Measurements from ENCODE around the gene THSD4. TPM values are rescaled to one million over a fixed set of nuclear protein-coding genes. Genes with fewer than 3 reads are reported as not detected.

Gene THSD4
- total RNA-seq, 4 donors from 2014 or later: 2.7 to 49.2 (median 15.8) TPM

DNA sequence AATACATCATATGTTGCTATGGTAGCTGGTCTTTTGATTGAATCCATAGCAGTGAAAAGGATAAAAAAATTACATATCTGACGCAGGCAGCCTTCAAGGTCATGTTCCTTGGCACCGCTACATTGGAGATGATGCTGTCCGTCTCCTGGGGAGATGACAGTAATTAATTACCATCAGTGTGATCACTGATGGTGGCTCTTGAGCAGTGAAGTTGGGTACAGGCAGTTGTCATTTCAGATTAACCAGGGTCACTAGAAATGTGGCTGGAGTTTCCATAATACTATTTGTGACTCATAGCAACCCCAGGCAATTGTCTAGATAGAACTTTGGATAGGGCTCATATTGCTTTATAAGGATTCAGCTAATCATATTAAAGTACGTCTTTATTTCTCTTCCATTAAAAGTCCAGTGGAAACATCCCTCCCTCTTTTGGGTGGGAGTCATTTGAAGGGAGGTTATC lies 136.3 kb downstream of the THSD4 start:
- no peak for DNase-seq (ENCODE audit: low spot score)
- peak; percentile 20 for ATAC-seq (ENCODE audit: low FRiP score)
- TF ChIP-seq, protein P1, sequence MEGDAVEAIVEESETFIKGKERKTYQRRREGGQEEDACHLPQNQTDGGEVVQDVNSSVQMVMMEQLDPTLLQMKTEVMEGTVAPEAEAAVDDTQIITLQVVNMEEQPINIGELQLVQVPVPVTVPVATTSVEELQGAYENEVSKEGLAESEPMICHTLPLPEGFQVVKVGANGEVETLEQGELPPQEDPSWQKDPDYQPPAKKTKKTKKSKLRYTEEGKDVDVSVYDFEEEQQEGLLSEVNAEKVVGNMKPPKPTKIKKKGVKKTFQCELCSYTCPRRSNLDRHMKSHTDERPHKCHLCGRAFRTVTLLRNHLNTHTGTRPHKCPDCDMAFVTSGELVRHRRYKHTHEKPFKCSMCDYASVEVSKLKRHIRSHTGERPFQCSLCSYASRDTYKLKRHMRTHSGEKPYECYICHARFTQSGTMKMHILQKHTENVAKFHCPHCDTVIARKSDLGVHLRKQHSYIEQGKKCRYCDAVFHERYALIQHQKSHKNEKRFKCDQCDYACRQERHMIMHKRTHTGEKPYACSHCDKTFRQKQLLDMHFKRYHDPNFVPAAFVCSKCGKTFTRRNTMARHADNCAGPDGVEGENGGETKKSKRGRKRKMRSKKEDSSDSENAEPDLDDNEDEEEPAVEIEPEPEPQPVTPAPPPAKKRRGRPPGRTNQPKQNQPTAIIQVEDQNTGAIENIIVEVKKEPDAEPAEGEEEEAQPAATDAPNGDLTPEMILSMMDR (IDR thresholded peaks at IDR 0.05): no peak

DNA sequence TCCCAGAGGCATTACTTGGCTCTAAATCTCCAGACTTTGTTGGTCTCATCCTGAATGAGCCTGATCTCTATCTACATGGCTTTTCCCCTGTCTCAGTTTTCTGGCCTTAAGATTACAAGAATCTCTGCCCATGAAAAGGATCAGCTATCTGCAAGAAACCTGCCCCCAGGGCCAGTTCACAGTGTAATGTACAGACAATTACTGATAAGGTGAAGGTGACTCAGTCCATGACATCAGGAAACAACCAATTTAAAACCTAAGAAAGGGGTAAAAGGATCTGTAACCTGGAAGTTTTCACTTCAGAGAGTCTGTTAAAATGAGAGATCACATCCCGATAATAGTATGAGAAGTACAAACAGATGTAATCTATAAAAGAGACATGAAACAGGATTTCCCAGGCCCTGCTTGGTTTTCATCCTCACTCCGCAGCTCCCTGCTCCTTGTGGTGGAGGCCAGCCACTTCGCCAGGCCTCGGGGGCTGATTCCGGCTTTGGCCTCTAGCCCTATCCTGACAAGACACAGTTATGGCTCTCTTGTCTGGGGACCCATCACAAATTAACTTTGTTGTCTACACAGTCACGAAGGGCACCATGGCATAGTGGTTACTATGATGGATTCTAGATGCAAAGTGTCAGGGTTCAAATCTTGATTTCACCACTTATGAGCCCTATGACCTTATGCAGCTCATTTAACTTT lies 136.9 kb downstream of the THSD4 start:
- DNase-seq (ENCODE audit: low spot score) (no peak), ATAC-seq (ENCODE audit: low FRiP score) (peak; percentile 27)
- TF ChIP-seq, protein P1 (IDR thresholded peaks at IDR 0.05): no peak

DNA sequence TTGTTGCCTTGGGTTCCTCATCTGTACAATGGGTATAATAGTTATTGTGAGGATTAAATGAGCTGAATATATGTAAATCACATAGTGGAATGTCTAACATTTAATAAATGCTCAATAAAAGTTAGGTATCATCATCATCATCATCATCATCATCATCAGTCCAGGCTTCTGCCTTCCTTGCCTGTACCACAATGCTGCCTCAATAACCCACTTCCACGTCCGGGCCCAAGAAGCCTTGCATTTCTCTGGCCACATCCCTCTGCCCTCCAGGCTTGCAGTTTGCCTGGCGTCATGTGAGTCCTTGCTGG lies 137.4 kb downstream of the THSD4 start:
- no peak for DNase-seq (ENCODE audit: low spot score)
- TF ChIP-seq, protein P1 (IDR thresholded peaks at IDR 0.05): no peak
- no peak for ATAC-seq (ENCODE audit: low FRiP score)

DNA sequence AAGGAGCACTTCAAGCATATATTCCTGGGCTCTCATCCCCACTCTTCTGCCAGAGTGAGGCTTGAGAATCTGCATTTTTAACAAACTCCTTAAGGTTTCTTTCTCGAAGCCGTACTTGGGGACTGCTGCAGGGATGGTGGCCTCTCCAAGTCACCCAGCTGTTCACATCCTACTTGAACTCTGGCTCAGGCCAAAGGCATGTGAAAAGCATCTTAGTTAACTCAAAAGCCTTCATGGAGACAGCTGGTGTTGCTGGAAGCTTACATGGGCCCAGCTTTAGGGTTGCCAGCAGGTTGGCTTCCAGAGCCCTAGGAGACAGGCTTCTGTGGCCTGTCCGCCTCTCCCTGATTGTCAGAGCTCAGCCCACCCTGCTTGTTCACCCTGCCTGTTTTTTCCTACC lies 139.2 kb downstream of the THSD4 start:
- DNase-seq (ENCODE audit: low spot score) (no peak), ATAC-seq (ENCODE audit: low FRiP score) (no peak)

DNA sequence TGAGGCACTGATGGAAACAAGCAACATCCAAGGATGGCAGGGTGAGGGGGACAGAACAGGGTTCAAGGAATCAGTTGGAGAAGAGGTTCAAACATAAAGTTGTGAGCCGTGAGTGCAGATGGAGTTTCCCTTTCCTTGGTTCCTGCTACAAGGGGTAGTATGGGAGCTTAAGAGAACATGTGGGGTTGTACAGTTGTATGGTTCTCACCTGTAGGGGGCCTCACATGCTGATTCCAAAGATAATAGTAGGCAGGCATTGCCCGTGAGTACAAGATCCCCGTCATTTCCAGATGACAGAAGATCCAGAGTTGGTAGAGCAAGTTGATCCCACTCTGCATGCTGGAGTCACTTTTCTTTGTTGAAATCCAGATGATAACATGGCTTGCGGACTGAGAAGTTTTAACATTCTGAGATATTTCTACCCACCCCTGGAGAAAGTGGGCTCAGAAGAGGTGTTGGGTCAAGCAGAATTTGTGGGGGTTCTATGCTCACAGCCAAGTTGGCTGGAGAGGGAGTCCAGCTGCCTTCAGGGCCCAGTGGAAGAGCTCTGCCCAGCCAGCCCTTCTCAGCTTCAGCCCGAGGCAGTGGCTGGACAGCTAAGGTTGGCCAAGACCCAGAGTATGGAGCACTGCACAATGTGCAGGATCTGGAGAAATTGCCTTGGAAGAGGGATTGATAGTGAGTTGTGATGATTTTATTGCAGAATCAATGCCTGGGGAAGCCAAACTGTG lies 141.8 kb downstream of the THSD4 start:
- ATAC-seq (ENCODE audit: low FRiP score) (no peak), DNase-seq (ENCODE audit: low spot score) (no peak)
- TF ChIP-seq, protein P1 (IDR thresholded peaks at IDR 0.05): no peak

More for the DNA sequence above, 139.2 kb downstream of the THSD4 start:
- TF ChIP-seq, protein P1 (IDR thresholded peaks at IDR 0.05): no peak

DNA sequence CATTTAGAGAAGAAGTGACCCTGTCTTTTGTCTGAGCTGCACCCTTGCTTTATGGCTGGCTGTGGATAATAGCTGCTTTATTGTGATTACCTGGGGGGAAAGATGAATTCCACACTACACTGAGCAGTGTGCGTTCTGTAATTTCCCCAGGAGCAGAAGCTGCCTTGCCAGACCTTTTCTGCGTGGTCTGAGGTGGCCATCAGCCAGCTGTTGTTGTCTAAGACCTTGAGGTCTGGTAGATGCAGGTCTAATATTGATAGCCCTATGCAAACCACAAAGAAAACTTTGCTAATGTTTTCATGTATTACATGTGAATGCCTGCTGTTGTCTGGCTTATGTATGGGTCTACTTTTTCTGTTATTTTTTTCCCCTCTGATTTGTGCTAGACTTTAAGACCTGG lies 144.6 kb downstream of the THSD4 start:
- ATAC-seq (ENCODE audit: low FRiP score): no peak

More for the DNA sequence above, 144.6 kb downstream of the THSD4 start:
- TF ChIP-seq, protein P1 (IDR thresholded peaks at IDR 0.05): no peak
- no peak for DNase-seq (ENCODE audit: low spot score)
